SU-DHL-6 (cell line): ENCODE results near the gene CHIT1.

Experiments
- H2AFZ ChIP-seq: fragments of 200-600 bp; sonication (generic); 2 replicates; pipeline ENCODE4 v1.6.1; 2014; ENCODE audit warnings: low read depth, mild to moderate bottlenecking, moderate library complexity, mixed read lengths, antibody characterized with exemption, low read length; ENCODE audit not compliant: severe bottlenecking
- H3F3A ChIP-seq: fragments of 200-600 bp; shearing (Covaris generic); 2 replicates; pipeline ENCODE4 v1.6.0; 2016; ENCODE audit warnings: antibody characterized with exemption, mild to moderate bottlenecking; ENCODE audit not compliant: insufficient read depth
- H3K27ac ChIP-seq: fragments of 200-600 bp; sonication (generic); 2 replicates; pipeline ENCODE4 v1.5.1; 2016; ENCODE audit warnings: low read depth, mild to moderate bottlenecking, low read length, moderate library complexity, mixed read lengths
- H3K27me3 ChIP-seq: fragments of 200-600 bp; sonication (generic), shearing (Covaris generic); 2 replicates; pipeline ENCODE4 v1.6.0; 2014; ENCODE audit warnings: mild to moderate bottlenecking, low read length
- H3K36me3 ChIP-seq: fragments of 200-600 bp; sonication (generic); 2 replicates; pipeline ENCODE4 v1.6.1; 2014; ENCODE audit warnings: mild to moderate bottlenecking, low read length, mixed read lengths
- H3K4me2 ChIP-seq: fragments of 300-600, 200-600 bp; shearing (Covaris generic), sonication (generic); 2 replicates; pipeline ENCODE4 v1.6.0; 2014; ENCODE audit warnings: low read length, low read depth, mild to moderate bottlenecking; ENCODE audit not compliant: poor library complexity, severe bottlenecking
- H3K4me3 ChIP-seq: fragments of 200-600 bp; sonication (generic); 2 replicates; pipeline ENCODE4 v1.5.1; 2014; ENCODE audit warnings: antibody characterized with exemption, low read length, mild to moderate bottlenecking, mixed read lengths; ENCODE audit not compliant: insufficient read depth, poor library complexity, severe bottlenecking
- H3K79me2 ChIP-seq: fragments of 200-600 bp; sonication (generic); 2 replicates; pipeline ENCODE4 v1.6.1; 2014; ENCODE audit warnings: mild to moderate bottlenecking, low read length, moderate library complexity; ENCODE audit not compliant: insufficient read depth
- H3K9ac ChIP-seq: fragments of 200-600 bp; sonication (generic); 2 replicates; pipeline ENCODE4 v1.7.0; 2014; ENCODE audit warnings: mild to moderate bottlenecking, low read length
- H3K9me2 ChIP-seq: fragments of 200-600 bp; sonication (generic); replicated peaks from 2 replicates; pipeline ENCODE4 v1.6.1; 2014; ENCODE audit warnings: low read length; ENCODE audit not compliant: insufficient read depth
- H3K9me3 ChIP-seq: fragments of 200-600 bp; sonication (generic); 2 replicates; pipeline ENCODE4 v1.6.1; 2014; ENCODE audit warnings: low read length, mixed read lengths; ENCODE audit not compliant: insufficient read depth
- H4K20me1 ChIP-seq: fragments of 200-600 bp; sonication (generic); 2 replicates; pipeline ENCODE4 v1.6.1; 2014; ENCODE audit warnings: low read depth, mild to moderate bottlenecking, antibody characterized with exemption, low read length, moderate library complexity, mixed read lengths
- EZH2phosphoT487 ChIP-seq: fragments of 200-600 bp; sonication (generic), shearing (Covaris generic); conservative IDR thresholded peaks from 2 replicates; pipeline ENCODE4 v1.6.1; 2018; ENCODE audit warnings: mild to moderate bottlenecking, antibody characterized with exemption, low read length, moderate library complexity, mixed read lengths
- TF ChIP-seq, protein P1 (sequence below): fragments of 200-600 bp; sonication (generic); IDR thresholded peaks from one replicate; pipeline ENCODE4 v1.5.1; 2017; ENCODE audit warnings: antibody characterized with exemption, mild to moderate bottlenecking, low read length, moderate library complexity; ENCODE audit not compliant: insufficient read depth, poor library complexity, severe bottlenecking

The CHIT1 gene

DNA sequence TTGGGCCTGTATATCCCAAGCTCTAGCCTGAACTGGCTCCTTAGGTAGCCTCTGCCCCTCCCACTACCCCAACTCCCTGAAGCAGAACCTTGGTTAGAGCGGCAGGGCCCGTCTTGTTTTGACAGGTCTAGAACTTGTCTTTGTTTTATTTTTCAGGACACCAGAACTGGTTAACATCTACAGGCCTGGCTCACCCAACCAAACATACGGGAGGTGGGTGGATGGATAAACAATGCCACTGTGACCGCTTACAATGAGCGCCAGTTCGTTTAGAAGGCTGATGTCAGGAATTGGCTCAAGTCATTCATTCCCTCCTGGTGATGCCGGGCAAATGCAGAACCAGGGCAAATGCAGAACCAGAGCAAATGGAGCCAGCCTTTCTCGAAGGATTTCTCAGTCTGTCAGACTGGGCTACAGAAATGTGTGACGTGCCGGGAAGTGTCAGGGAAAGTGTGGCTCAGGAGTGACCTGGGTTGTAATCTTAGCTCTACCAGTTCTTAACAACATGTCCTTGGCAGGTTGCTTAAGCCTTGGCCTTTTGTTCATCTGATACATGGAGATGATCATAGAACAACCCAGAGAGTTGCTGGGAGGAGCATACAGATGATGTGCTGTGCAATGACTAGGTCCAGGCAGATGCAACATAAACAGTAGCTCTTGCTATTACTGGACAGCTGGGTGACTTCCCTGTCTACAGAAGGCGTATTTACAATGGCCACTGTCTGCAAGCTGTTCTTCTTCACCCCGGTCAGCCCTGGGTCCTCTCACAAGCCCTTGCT is 45.3 kb upstream of the CHIT1 start:
- Histone ChIP-seq H4K20me1 (no peaks in the 10 kb centered on the region), H3K9me2 (no peaks in the 10 kb centered on the region), H3K9me3 (no peaks in the 10 kb centered on the region), H3K4me3 (peak overlapping the region; percentile 63), H3K4me2 (peak overlapping the region; percentile 90), H3K27ac (peak overlapping the region; percentile 98), H3K27me3 (no peaks in the 10 kb centered on the region), H2AFZ (no peak overlapping the region), H3K9ac (peak overlapping the region; percentile 96), H3K36me3 (no peaks in the 10 kb centered on the region), H3K79me2 (peaks cover 13% of the 10 kb centered on the region; the same call in 1 of the 2 replicates), H3F3A (peaks cover 54% of the 10 kb centered on the region)
- TF ChIP-seq, protein P1, sequence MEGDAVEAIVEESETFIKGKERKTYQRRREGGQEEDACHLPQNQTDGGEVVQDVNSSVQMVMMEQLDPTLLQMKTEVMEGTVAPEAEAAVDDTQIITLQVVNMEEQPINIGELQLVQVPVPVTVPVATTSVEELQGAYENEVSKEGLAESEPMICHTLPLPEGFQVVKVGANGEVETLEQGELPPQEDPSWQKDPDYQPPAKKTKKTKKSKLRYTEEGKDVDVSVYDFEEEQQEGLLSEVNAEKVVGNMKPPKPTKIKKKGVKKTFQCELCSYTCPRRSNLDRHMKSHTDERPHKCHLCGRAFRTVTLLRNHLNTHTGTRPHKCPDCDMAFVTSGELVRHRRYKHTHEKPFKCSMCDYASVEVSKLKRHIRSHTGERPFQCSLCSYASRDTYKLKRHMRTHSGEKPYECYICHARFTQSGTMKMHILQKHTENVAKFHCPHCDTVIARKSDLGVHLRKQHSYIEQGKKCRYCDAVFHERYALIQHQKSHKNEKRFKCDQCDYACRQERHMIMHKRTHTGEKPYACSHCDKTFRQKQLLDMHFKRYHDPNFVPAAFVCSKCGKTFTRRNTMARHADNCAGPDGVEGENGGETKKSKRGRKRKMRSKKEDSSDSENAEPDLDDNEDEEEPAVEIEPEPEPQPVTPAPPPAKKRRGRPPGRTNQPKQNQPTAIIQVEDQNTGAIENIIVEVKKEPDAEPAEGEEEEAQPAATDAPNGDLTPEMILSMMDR = no peak
- no peak for TF ChIP-seq EZH2phosphoT487

DNA sequence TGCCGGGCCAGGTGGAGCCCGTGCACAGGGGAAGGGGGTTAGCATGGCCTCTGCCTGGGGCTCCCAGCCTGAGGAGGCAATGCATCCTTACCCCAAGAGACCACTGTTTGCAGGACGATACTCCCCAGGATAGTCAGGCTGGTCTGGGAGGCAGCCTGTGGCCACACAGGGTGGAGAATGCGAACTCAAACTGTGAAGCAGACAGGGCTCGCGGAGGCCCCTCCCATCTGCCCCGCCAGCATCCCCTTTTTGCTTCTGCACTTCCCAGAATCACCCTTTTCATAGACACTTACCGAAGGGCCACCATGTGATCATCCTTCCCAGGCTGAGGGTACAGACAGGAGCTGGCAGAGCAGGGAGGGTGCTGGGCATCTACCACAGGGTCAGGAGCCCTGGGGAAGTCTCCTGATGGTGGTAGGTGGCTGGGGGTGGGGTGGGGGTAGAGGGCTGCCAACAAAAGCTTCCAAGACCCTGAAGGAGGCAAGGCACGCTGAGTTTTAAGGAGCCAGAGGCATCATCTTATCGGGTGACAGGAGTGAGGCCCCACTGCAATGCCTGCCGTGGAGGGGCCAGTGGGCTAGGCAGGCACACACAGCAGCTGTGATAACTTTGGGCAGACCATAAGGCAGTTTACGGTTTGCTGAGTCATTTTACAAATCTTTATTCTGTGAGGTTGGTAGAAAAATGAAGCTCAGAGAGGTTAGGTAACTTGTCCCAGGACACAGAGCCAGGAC is 44.6 kb upstream of the CHIT1 start:
- Histone ChIP-seq H4K20me1 (no peaks in the 10 kb centered on the region), H3K79me2 (peaks cover 13% of the 10 kb centered on the region; the same call in 1 of the 2 replicates), H3K4me3 (peak overlapping the region; percentile 63), H3K9me2 (no peaks in the 10 kb centered on the region), H3F3A (peaks cover 48% of the 10 kb centered on the region), H3K36me3 (no peaks in the 10 kb centered on the region), H3K27ac (peak overlapping the region; percentile 98), H3K4me2 (peak overlapping the region; percentile 90), H2AFZ (no peak overlapping the region), H3K9ac (peak overlapping the region; percentile 96), H3K9me3 (no peaks in the 10 kb centered on the region), H3K27me3 (no peaks in the 10 kb centered on the region)
- TF ChIP-seq EZH2phosphoT487 = no peak
- TF ChIP-seq, protein P1 = no peak

DNA sequence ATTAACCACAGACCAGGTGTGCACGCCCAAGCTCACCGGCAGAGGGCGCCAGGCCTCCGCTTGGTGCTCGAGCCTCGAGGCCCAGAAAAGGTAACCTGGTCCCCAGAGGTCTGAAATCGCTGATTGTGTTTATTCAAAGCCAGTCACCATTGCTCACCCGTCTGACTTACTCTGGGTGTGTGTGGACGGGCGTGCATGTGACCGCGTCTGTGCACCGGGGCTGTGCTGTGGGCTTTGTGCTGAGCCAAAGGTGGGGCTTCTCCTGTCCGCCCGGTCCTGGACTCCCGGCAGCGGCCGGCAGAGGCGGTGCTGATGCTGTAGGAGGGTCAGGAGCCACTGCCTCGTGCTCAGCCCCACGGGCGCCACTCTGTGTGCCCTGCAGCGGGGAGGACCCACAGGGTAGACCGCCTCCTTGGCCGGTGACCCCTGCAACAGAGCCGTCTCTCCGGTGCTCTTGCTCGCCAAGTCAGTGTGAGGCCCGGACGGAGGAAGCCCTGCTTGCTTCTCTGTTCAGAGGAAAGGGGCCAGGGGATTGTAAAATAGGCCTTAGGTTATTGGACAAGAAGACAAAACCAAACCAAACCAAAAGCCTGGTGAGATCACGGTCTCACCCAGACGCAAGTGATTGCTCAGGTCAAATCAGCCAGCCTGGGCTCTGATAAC is 43.9 kb upstream of the CHIT1 start:
- H3K9ac ChIP-seq = peak overlapping the region; percentile 96
- H2AFZ ChIP-seq = no peak overlapping the region
- no peaks in the 10 kb centered on the region for H3K9me2 ChIP-seq
- H3K9me3 ChIP-seq = no peaks in the 10 kb centered on the region
- H3K27me3 ChIP-seq = no peaks in the 10 kb centered on the region
- peak overlapping the region; percentile 98 for H3K27ac ChIP-seq
- peak overlapping the region; percentile 90 for H3K4me2 ChIP-seq
- H3F3A ChIP-seq = peaks cover 41% of the 10 kb centered on the region
- TF ChIP-seq, protein P1 = peak; percentile 85
- TF ChIP-seq EZH2phosphoT487 = no peak
- H3K79me2 ChIP-seq = peaks cover 13% of the 10 kb centered on the region; the same call in 1 of the 2 replicates
- H3K36me3 ChIP-seq = no peaks in the 10 kb centered on the region
- peak overlapping the region; percentile 63 for H3K4me3 ChIP-seq
- H4K20me1 ChIP-seq = no peaks in the 10 kb centered on the region
